GM21786 (cell line): ENCODE data around the gene SMIM13.

ENCODE experiments used
- ATAC-seq: cut with Tn5 transposase; IDR thresholded peaks from one replicate; pipeline ENCODE4 v1.9.1; 2021; ENCODE audit not compliant: unreplicated experiment

The SMIM13 gene

DNA sequence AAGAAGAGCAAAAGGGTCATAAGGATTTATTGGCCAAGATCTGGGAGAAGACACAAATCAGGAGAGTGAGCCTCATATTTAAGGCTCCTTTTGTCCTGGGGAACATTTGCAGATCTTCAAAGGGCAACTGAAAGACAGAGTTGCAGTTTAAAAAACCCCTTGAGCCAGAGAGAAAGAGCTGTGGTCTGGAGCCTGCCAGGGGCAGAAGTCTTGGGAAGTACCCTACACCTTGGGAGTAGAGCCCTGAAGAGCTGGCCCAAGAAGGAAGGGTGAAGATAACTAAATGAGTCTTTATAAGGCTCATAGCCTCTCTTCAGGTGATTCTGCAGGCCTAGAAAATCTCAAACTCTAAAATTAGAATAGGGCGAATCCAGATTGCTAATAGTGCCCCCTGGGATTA is 57.9 kb downstream of the SMIM13 start:
- ATAC-seq = no peak

DNA sequence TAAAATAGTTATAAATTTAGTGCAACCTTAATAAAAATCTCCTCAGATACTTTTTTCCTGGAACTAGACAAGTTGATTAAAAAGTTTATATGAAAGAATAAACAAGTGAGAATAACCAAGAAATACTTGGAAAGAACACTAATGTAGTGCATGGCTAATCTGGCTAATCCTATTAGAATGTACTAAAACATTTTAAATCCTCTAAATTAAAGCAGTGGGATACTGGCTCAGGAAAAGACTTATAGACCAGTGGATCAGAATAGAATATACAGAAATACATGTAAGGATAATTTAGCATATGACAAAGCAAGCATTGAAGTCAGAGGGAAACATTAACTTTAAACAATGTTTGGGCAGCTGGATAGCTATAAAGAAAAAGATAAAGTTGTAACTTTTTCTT is 58.9 kb downstream of the SMIM13 start:
- ATAC-seq = no peak

DNA sequence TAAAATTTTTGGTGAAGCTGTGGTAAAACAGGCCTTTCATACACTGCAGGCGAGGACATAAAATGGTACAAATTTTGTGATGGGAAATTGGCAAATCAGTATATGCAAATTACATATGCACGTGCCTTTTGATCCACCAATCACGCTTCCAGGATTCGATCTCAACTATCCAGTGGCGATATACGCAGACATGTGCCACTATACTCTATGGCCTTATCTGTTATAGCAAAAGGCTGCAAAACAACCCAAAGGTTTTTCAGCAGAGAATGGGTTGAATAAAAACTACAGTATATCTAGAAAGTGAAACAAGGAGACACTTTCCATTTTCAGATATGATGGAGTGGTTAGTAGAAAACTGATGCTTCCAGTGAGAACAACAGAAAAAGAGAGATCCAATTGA is 59.8 kb downstream of the SMIM13 start:
- ATAC-seq = no peak

DNA sequence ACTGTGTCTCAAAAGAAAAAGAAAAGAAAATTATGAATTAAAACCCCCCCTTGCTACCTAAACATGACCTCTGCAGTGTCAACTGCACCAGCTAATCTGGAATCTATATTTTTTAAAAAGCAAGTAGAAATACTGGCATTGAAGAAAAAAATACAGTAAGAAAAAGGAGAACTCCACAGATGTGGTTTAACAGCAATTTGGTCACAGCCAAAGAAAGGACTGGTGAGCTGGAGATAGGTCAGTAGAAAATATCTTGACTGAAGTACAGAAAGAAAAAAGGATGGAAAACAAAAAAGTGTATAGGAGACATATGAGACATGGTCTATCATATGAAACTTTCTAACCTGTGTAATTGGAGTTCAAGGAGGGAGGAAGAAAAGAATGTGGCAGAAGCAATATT is 62.0 kb downstream of the SMIM13 start:
- ATAC-seq = no peak

DNA sequence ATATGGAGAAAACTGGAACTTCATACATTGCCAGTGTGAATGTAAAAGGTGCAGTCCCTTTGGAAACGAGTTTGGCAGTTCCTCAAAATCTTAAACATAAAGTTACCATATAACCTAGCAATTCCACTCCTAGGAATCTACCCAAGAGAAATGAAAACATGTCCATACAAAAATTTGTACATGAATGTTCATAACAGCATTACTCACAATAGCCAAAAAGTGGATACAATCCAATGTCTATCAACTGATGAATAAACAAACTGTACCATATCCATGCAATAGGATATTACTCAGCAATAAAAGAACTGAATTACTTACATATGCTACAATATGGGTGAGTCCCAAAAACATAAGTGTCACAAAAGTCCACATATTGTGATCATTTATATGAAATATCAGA is 66.6 kb downstream of the SMIM13 start:
- ATAC-seq = no peak

DNA sequence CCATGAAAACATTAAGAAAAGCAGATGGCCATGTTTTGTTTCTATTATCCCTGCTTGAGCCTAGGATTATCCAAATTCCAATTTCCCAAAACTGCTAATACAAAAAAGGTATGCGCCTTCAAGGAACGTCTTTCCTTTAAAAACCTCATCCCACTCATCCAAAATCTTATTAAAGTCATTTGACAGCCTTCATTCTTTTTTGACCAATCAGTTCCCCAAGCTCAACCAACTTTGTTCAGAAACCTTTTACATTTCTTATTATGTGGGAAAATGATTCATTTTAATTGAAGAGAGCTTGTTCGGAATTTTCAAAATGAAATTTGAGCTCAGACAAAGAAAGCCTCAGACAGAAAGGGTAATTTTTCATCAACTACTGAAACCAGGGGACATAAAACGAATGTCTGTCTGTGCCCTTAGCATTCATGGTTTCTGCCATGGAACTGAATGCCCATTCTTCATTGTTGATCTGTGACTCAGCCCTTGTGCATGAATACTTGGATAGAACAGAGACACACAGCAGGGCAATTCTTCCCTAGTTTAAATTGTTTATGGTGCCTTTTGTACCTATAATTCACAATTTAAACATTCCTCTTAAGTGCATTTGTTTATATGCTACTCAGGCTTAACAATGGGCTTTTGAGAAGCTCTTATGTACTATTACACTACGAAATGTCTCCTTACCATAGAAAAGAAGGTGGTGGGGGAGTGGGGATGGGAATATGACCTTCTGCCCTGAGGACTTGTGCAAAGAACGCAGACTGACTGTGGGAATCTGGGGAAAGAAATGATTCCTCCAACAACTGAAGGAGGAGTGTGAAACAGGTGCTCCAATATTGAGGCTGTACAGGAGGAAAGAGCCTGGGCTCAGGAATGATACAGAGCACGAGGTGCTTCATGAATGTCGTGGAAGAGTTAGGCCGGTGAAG is 67.7 kb downstream of the SMIM13 start:
- no peak for ATAC-seq

DNA sequence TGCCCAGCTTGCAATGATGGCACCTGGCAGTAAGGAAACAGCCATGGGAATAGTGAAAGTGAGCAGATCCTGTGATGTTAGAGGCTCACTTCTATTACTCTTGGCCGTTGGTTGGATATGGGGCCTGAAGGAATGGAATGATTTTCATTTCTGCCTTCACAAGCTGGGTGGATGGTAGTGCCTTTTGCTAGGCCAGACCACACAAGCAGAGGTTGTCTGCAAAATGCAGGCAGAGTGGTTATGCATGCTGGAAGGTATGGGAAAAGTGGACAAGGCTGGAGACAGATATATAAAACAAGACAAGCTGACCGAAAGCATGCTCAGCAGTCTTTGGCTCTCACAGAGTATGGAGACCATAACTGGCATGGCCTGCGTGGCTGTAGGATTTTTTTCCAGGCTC is 68.6 kb downstream of the SMIM13 start:
- no peak for ATAC-seq

DNA sequence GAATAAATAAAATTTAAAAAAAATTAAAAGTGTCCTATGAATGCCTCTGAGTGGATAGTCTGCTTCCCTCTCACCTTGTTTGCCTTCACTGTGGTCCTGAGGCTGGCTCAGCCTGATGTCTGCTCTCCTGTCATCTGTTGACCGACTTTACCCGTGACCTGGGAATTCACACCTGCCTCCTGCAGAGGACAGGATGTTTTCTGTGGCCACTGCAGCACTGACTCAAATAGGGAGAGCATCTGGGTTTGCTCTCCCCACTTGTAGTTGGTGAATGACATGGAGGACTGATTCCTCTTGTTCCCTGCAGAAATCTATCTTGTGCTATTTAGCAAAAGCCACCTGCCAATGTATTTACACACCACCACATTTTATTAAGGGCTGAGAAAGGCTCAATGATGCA is 70.3 kb downstream of the SMIM13 start:
- no peak for ATAC-seq

DNA sequence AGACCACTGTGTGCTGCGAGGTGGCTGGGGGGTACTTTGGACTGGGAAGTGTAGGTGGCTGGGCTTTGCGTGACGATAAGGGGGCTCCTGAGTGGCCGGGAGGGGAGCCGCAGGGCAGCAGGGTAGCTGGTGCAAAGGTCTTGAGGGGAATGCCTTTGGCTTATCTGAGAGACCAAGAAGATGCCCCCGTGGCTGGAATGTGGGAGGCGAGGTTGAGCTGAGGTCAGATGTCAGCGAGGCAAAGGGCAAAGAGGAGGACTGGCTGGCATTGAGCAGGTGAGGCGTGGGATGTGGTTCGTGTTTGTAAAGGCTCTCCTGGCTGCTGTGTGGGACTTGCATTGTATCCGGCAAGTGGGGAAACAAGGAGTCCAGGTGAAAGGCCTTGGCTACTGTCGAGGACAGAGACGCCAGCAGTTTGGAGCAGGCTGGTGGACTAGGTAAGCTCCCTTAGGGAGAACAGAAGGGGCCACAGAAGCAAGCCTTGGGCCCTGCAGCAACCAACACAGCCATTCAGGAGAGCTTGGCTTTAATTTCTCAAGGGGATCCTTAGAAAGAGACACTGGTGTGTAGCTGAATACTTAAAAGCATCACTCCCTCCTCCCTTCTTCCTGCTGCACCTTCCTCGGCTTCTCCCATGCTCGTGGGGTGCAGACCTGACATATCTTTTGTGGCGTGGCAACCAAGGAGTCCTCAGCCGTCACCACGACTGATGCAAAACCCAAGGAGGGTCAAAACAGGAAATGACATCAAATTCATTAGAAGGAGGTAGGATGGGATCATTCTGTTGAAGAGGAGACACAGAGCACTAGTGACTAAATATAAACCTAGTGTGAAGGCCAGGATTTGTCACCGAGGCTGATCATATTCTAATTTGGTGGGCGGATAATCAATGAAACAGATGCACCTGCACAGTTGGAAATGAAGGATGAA is 71.3 kb downstream of the SMIM13 start:
- no peak for ATAC-seq

DNA sequence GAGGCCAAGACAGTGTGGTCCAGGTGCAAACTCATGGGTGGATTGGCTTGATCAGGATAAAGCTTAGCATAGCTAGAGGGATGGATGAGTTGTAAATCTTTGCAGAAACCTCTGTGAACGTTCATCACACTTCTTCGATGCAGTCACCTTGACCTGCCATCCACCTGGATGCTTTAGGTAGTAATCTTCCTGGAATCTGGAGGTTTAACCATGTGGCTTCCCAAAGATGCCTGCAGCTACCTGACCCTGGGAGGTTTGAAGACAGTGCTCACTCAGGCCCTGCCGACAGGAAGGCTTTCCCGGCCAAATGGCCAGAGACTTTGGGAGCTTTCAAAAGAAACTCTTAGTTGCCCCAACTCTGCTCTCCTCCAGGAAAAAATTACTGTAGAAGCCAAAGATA is 73.3 kb downstream of the SMIM13 start:
- ATAC-seq = no peak

DNA sequence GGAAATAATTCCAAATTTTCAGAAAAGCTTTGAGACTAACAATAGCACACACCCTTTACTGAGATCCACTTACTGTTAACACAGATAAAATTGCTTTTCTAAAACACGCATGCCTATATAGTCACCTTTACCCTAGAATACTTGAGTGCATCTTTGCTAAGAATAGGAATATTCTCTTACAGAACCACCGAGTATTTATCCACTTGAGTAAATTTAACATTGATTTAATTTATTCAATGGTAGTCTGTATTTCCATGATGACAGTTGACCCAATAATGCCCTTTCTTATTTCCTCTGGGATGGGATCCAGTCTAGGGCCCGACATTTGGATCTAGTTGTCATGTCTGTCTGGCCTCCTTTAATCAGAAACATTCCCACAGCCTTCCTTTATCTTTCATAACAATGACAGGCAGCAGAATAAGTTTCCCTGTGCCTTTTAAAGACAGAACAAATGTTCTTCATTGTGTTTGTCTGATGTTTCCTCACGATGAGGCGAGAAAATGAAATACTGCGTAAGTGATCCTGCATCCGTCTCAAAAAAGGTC is 74.5 kb downstream of the SMIM13 start:
- no peak for ATAC-seq

DNA sequence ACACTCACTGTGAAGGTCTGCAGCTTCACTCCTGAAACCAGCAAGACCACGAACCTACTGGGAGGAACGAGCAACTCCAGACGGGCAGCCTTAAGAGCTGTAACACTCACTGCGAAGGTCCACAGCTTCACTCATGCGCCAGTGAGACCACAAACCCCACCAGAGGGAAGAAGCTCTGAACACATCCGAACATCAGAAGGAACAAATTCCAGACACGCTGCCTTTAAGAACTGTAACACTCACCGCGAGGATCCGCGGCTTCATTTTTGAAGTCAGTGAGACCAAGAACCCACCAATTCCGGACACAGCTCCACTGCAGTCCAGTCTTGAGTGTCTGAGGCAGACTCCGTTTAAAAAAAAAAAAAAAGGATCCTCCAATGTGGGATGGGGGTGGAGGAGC is 78.3 kb downstream of the SMIM13 start:
- no peak for ATAC-seq

DNA sequence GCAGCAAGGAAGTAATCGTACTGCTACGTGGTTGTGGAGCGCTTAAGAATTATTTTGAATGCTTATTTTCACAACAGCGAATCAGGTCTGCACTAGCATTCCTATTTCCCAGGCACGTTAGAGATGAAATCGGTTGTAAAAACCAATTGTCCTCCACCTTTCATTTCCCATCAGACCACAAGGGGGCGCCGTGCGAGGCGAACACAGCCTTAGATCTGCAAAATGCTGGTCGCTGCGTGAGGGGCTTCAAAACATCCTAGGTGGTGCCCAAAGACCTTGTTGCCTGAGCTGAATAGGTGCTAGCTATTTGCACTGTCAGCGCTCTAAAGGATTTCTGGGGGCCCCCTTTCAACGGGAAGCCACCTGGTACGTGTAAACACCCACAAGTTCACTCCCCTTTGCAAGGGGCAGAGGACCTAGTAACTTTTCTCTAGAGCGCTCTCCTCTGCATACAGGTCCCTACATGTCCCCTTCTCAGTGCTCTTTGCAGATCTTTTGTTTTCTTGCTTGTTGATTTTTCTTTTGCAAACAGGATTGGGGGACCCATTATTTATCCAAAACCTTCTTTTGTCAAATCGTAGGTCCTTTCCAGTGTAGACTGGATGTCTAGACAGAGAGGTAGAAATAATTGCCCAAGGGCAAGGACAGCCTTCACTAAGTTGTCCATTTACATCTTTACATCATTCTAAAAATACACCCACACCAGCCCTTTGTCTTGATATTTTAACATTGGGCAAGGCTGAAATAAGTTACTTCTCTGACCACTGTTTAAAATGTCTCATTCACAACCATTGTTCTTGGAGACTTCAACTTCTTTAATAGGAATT is 79.1 kb downstream of the SMIM13 start:
- no peak for ATAC-seq

DNA sequence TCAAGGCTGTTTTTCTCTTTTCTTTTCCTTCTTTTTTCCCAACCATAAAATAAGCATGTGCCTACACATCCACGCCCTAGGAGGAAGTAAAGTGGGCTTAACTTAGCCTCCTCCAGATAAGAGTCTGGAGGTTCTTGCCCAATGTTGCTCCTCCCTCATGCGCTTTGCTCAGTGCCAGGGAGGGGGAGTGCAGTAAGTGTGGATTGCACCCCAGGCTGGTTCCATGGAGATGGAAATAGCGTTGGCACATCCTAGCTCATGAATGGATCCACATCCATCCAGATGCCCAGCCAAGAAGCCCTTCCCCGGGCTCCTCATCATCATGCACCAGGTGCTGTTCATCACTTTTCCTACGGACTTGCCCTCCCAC is 80.6 kb downstream of the SMIM13 start:
- ATAC-seq = no peak

DNA sequence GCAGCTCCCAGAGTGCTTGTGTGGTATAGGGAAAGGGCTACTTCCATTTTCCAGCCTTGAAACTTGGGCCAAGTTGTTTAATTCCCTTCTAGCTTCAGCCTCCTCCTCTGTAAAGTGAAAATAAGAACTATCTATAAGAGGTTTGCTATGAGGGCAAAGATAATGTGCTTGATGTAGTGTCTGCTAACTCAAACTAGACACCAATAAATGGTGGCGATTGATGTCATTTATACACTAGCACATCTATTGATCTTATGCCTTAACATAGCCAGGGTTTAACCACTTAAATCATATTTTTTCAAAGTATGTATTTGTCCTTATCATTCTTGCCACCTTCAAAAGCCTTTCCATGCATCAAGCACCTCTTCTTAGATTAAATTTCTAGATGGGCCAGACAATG is 83.6 kb downstream of the SMIM13 start:
- ATAC-seq = no peak

DNA sequence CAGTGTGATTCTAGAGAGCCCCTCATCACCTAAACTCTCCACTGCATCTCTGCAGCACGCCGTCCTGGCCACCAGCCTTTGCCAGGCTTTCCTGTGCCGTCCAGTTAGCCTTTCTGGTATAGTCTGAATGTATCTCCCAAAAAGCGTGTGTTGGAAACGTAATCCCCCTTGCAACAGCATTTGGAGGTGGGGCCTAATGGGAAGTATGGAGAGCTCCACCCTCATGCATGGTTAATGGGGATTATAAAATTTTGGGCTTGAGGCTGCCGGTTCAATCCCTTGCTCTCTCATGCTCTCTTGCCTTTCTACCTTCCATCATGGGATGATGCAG is 85.4 kb downstream of the SMIM13 start:
- ATAC-seq = no peak

DNA sequence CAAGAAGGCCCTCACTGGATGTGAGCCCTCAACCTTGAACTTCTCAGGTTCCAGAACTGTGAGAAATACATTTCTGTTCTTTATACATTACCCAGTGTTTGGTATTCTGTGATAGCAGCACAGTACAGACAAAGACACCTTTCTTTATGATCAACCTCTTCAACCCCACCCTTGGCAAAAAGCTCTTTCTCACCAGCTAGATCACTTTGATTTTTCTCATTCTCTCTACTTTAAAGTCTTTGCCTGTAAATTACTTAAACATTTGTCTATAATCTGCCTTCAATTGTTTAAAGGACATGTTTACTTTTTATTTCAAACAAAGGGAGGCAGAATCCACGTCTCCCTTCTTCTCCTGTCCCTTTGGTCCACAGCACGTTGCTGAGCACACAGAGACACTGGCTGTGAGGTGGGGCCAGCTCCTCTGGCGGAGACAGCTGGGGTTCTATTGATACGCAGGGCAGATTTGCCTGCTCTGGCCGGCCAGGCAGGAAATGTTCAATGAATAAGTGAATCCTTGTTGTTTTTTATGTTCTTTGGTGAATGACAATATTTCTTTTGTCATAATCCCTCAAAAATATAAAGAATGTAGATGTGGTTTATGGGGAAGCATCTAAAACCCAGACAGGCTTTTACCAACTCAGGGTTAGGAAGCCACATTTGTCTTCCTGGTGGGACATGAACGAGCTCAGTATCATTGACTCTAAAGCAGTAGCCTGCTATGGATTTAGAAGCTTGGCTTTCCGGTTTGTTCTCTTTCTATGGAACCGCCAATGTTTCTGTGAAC is 86.0 kb downstream of the SMIM13 start:
- no peak for ATAC-seq

DNA sequence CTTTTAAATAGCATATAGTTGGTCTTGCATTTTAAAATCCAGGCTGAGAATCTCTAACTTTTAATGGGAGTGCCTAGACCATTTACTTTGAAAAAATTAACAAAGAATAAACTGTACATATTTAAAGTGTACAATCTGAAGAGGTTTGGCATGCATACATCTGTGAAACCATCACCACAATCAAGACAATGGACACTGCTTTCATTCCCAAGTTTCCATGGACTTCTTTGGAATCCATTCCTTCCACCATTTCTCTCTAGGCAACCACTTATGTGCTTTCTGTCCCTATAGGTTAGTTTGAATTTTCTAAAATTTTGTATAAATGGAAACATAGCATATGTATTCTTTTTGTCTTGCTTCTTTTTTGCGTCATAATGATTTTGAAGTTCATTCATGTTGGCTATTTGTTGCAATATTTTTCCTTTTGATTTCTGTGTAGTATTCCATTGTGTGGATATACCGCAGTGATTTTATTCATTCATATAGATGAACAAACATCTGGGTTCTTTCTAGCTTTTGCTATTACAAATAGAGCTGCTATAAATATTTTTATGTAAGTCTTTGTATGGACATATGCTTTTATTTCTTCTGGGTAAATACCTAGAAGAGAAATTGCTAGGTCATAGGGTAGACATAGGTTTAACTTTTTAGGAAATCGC is 88.0 kb downstream of the SMIM13 start:
- no peak for ATAC-seq

DNA sequence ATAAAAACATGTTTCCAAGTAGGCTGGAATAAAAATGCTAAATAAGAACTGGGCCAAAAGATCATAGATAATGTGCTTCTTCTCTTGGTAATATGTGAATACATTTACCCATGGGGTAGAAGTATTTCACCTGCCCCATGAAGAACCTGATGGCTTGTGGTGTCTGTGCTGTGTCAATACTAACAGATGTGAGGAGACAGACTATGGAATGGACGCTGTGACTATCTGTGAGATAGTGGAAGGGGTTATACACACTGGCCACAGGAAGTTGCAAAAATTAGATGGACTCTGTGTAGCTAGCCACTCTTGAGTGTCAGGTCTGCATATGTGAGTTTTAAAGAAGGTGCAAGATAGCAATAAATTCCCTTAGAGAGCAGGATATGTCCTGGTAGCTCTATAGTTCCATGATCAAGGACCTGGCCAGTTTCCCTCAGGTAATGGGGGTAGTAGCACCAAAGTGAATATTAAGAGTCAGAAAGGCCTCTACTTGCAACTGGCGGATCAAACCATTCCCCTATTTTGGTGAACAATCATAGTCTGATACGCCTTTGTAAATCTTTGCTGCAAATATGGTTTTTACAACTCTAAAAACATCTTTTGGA is 90.2 kb downstream of the SMIM13 start:
- ATAC-seq = no peak
